GM12878 (cell line): ENCODE measurements around the gene NDRG2. TPM values are rescaled to one million over a fixed set of nuclear protein-coding genes. Genes with fewer than 3 reads are reported as not detected.

Experiments
- ATF7 ChIP-seq: fragments of 450-650 bp; IDR thresholded peaks from 2 replicates; pipeline ENCODE4 v1.6.1; 2016; ENCODE audit warnings: low read depth, mild to moderate bottlenecking
- BCLAF1 ChIP-seq: fragments of 450-650 bp; IDR thresholded peaks from 2 replicates; pipeline ENCODE4 v1.6.1; 2017; ENCODE audit warnings: antibody characterized with exemption, mild to moderate bottlenecking, moderate library complexity
- CHD2 ChIP-seq: IDR thresholded peaks from 2 replicates; pipeline ENCODE4 v1.6.1; 2011; ENCODE audit warnings: low read depth, low read length, improper control_type of control experiment, borderline replicate concordance
- EGR1 ChIP-seq, 2 experiments: IDR thresholded peaks; 1 replicate in 1 of 2; 2 replicates in 1 of 2; pipeline ENCODE4 v1.6.1; 2011 to 2012; ENCODE audit warnings: low read depth in 2 of 2, low read length in 2 of 2, borderline replicate concordance in 1 of 2, mild to moderate bottlenecking in 1 of 2, moderate library complexity in 1 of 2
- ESRRA ChIP-seq: IDR thresholded peaks from 2 replicates; pipeline ENCODE4 v1.6.1; 2012; ENCODE audit warnings: mild to moderate bottlenecking, low read length, improper control_type of control experiment
- ETV6 ChIP-seq, 2 experiments: fragments of 450-650 bp in 1 of 2; IDR thresholded peaks in 1 of 2; conservative IDR thresholded peaks in 1 of 2; 2 replicates each; pipeline ENCODE4 v1.6.1; 2014; ENCODE audit warnings: antibody characterized with exemption in 1 of 2, borderline replicate concordance in 1 of 2, low read depth in 1 of 2, mild to moderate bottlenecking in 1 of 2, moderate library complexity in 1 of 2
- FOS ChIP-seq: IDR thresholded peaks from 3 replicates; pipeline ENCODE4 v1.6.1; 2011; ENCODE audit warnings: borderline replicate concordance; ENCODE audit not compliant: insufficient read length; ENCODE audit errors: extremely low read depth
- GABPA ChIP-seq: IDR thresholded peaks from 2 replicates; pipeline ENCODE4 v1.6.1; 2014; ENCODE audit warnings: antibody characterized with exemption, low read depth, mild to moderate bottlenecking, inconsistent platforms
- GATAD2B ChIP-seq: fragments of 450-650 bp; conservative IDR thresholded peaks from 2 replicates; pipeline ENCODE4 v1.6.1; 2017; ENCODE audit warnings: low read depth, mild to moderate bottlenecking, moderate library complexity
- KLF5 ChIP-seq: fragments of 450-650 bp; IDR thresholded peaks from 2 replicates; pipeline ENCODE4 v1.6.1; 2014; ENCODE audit warnings: mild to moderate bottlenecking; ENCODE audit not compliant: partially characterized antibody
- NBN ChIP-seq: fragments of 450-650 bp; IDR thresholded peaks from 2 replicates; pipeline ENCODE4 v1.6.1; 2016
- NR2C1 ChIP-seq: fragments of 450-650 bp; IDR thresholded peaks from 2 replicates; pipeline ENCODE4 v1.6.1; 2017; ENCODE audit warnings: antibody characterized with exemption, mild to moderate bottlenecking, moderate library complexity
- PML ChIP-seq: IDR thresholded peaks from 2 replicates; pipeline ENCODE4 v1.6.1; 2012; ENCODE audit warnings: low read length, inconsistent platforms
- POLR2AphosphoS2 ChIP-seq: IDR thresholded peaks from 2 replicates; pipeline ENCODE4 v1.6.1; 2011; ENCODE audit warnings: low read depth, mild to moderate bottlenecking, low read length, improper control_type of control experiment, moderate library complexity
- SIX5 ChIP-seq: IDR thresholded peaks from 2 replicates; pipeline ENCODE4 v1.6.1; 2011; ENCODE audit warnings: mild to moderate bottlenecking, low read depth, low read length, moderate library complexity; ENCODE audit not compliant: severe bottlenecking
- USF2 ChIP-seq: IDR thresholded peaks from 2 replicates; pipeline ENCODE4 v1.6.1; 2011; ENCODE audit warnings: low read depth, low read length, improper control_type of control experiment, borderline replicate concordance
- ZBTB40 ChIP-seq: fragments of 450-650 bp; IDR thresholded peaks from 2 replicates; pipeline ENCODE4 v1.6.1; 2016; ENCODE audit warnings: mild to moderate bottlenecking, moderate library complexity, borderline replicate concordance
- ZNF207 ChIP-seq: fragments of 450-650 bp; IDR thresholded peaks from 2 replicates; pipeline ENCODE4 v1.6.1; 2014; ENCODE audit warnings: antibody characterized with exemption, mild to moderate bottlenecking, borderline replicate concordance
- polyA plus RNA-seq, 11 experiments: library from polyadenylated mRNA; depleted of rRNA in 4 of 11; unstranded in 6 of 11; stranded (reverse) in 5 of 11; fragments of >200 nt; fragmentation: Nextera tagmentation in 4 of 11; fragmentation: Illumina TruSeq in 1 of 11; extraction: Ambion mirVana in 4 of 11; extraction: Trizol in 1 of 11; gene quantifications; 1 replicate in 1 of 11; 2 replicates in 10 of 11; pipeline versions ENCODE4 v1.2.1 to v1.2.3, GENCODE V29; 2011 to 2016; ENCODE audit warnings: inconsistent platforms in 2 of 11, missing spikeins in 2 of 11, low read depth in 1 of 11
- total RNA-seq, 4 experiments: library from RNA; depleted of rRNA in 3 of 4; stranded (reverse); fragments of >200 nt in 3 of 4; fragmentation: Illumina TruSeq in 1 of 4; extraction: Trizol in 1 of 4; gene quantifications; 2 replicates each; pipeline versions ENCODE4 v1.2.1 to v1.2.3, GENCODE V29; 2013 to 2021
- TF ChIP-seq, protein P1 (sequence below): fragments of 450-650 bp; IDR thresholded peaks from 2 replicates; pipeline ENCODE4 v1.6.1; 2017; ENCODE audit warnings: low read depth, mild to moderate bottlenecking, moderate library complexity

Gene NDRG2
- total and polyA plus RNA-seq, 10 of the 15 experiments (the other 5 are each of a cell fraction or from before 2014, with no cell fraction given), result 0.15 to 0.49 TPM; not detected in 8

GRCh38 chr14:20989787-20990600, 34.9 kb downstream of the NDRG2 start, which contains the start of gene METTL17 (continued):
- TF ChIP-seq, protein P1, sequence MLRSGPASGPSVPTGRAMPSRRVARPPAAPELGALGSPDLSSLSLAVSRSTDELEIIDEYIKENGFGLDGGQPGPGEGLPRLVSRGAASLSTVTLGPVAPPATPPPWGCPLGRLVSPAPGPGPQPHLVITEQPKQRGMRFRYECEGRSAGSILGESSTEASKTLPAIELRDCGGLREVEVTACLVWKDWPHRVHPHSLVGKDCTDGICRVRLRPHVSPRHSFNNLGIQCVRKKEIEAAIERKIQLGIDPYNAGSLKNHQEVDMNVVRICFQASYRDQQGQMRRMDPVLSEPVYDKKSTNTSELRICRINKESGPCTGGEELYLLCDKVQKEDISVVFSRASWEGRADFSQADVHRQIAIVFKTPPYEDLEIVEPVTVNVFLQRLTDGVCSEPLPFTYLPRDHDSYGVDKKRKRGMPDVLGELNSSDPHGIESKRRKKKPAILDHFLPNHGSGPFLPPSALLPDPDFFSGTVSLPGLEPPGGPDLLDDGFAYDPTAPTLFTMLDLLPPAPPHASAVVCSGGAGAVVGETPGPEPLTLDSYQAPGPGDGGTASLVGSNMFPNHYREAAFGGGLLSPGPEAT, result peak; percentile 93
- TF ChIP-seq BCLAF1, result no peak
- peak; percentile 85 for TF ChIP-seq FOS
- no peak for TF ChIP-seq USF2
- peak; percentile 84 for TF ChIP-seq POLR2AphosphoS2
- peak; percentile 60 for TF ChIP-seq KLF5
- no peak for TF ChIP-seq ESRRA
- TF ChIP-seq CHD2, result peak; percentile 93
- peak; percentile 79 for TF ChIP-seq SIX5
- no peak; the same call in 1 of the 2 replicates for TF ChIP-seq GATAD2B
- TF ChIP-seq PML, result peak; percentile 88
- TF ChIP-seq ETV6 (conservative IDR thresholded peaks at IDR 0.05 in 1 of 2, IDR thresholded peaks at IDR 0.05 in 1 of 2; ENCODE audit: borderline replicate concordance in 1 of 2, low read depth in 1 of 2), result 0 out of 4 replicates have a peak, but pooled peaks of 1 of the 2 experiments have one; percentile 29
- TF ChIP-seq GABPA, result peak; percentile 98
- peak; percentile 28; the same call in 1 of the 2 replicates for TF ChIP-seq ATF7
- TF ChIP-seq NBN, result 0 out of 2 replicates have a peak, but pooled peaks have one; percentile 55
- peak; percentile 60; the same call in 1 of the 2 replicates for TF ChIP-seq ZNF207
- TF ChIP-seq EGR1 (IDR thresholded peaks at IDR 0.05; ENCODE audit: borderline replicate concordance in 1 of 2, low read depth in 2 of 2, low read length in 2 of 2), result no peak
- peak; percentile 97 for TF ChIP-seq ZBTB40
- peak; percentile 99 for TF ChIP-seq NR2C1
